Rectal smooth muscle tissue (tissue), 1 donor: ENCODE data around the gene ABL1.

Source experiments
- H3K27ac ChIP-seq: one replicate; pipeline ENCODE4 v1.7.0; 2013; ENCODE audit warnings: low read depth, low read length, inconsistent platforms
- H3K27me3 ChIP-seq: one replicate; pipeline ENCODE4 v1.7.0; 2013; ENCODE audit warnings: low read length; ENCODE audit not compliant: control insufficient read depth, insufficient read depth
- H3K36me3 ChIP-seq: one replicate; pipeline ENCODE4 v1.7.0; 2013; ENCODE audit warnings: low read length; ENCODE audit not compliant: control insufficient read depth, insufficient read depth
- H3K4me1 ChIP-seq: one replicate; pipeline ENCODE4 v1.7.0; 2013; ENCODE audit warnings: low read length; ENCODE audit not compliant: control insufficient read depth, insufficient read depth
- H3K4me3 ChIP-seq: one replicate; pipeline ENCODE4 v1.7.0; 2013; ENCODE audit warnings: low read length
- H3K9ac ChIP-seq: one replicate; pipeline ENCODE4 v1.7.0; 2013; ENCODE audit warnings: low read length

The ABL1 gene

DNA sequence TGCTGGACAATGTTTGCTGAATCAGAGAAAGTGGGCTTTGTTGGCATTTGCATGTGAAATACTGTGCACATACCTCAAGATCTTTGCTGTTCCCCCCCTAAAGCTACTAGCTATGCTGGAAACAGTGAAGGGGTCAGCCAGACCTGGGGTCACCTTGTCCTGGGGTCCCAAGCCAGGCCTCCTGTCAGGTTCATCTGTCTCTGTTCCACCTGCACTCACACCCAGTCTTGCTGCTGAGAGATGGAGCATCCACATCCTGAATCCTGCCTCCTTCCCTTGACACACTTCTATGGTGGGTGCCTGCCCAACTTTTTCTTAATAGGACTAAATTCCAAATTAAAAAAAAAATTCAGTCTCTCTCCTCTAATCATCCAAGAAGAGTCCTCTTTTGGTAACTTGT is 4.0 kb upstream of the ABL1 start:
- Histone ChIP-seq H3K4me1 (peaks cover 18% of the 10 kb centered on the region), H3K36me3 (no peaks in the 10 kb centered on the region), H3K9ac (no peak overlapping the region), H3K4me3 (no peak overlapping the region), H3K27me3 (no peaks in the 10 kb centered on the region), H3K27ac (no peak overlapping the region)

DNA sequence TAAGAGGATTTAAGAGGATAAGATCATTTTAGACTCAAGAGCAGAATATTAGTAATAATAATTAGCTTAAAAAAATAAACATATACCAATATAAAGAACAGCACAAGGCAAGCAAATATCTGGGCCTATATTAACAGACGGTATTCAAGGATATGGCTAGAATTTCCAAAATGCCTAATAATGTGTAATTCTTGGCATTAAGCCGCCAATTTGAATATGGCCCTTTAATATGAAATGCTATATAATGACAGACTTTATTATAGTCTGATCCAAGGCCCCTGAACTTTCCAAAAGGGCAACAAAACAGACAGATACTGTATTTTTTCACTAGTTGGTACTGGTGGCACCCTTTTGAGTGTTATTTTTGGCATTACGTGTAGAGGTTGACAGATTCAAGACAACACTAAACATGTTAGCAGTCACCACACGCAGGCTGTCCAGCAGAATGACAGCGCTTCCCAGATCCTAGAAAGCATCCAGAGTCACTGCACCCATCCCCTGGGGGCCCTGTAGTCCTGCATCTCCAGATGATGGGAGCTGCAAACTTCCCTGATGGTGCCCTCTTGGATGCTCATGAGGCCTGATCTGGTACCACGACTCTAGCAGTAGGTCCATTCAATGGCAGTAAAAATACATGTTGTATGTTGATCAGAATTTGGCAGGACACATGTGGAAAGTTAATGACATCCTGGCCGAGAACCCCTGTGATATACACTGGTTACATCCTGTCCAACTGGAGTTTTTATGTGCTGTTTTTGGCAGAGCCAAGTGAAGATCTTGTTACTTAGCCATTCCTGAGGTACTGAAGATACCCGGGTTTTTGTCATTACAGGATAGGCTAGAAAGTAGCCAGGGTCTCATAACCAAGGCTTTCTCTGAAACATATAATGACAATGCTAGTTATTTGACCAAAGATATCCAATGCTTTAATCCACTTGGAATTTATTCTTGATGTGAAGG is 1.7 kb upstream of the ABL1 start:
- H3K27me3 ChIP-seq: no peaks in the 10 kb centered on the region
- H3K9ac ChIP-seq: no peak overlapping the region
- no peak overlapping the region for H3K4me3 ChIP-seq
- peaks cover 31% of the 10 kb centered on the region for H3K4me1 ChIP-seq
- H3K36me3 ChIP-seq: no peaks in the 10 kb centered on the region
- peak overlapping the region; percentile 94 for H3K27ac ChIP-seq

DNA sequence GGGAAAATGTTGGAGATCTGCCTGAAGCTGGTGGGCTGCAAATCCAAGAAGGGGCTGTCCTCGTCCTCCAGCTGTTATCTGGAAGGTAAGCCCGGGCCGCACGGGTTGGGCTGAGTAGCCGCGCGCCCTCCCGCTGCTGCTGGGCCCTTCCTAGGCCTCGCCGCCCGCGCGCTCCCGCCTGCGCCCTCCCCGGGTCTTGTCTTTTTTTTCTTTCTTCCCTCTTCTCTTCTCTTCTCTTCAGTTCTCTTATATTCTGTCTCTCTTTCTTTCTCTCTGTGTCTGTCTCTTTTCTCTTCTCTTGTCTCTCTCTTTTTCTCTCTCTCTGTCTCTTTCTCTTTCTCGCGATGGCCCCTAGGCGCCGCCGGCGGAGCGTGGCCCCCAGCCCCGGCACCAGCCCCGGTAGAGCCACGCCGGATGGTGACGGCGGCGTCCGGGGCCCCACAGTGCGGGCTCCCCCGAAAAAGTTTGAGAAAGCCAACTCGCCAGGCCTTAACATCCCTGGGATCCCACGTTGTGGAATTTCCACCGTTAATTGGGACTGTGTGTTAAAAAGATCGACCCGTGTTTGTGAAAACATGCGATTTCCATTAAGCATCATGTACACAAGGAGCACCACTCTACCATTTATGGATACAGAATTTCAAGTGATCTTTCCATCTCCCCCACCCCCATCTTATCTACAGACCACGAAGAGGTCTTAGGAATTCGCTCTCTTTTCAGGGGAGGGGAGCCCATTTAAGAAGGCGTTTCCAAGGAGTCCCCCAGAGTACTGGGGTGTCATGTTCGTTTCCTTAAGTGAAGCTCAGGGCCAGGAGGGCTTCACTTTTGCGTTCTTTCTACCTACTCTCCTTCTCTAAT is 616 bp downstream of the ABL1 start:
- H3K4me1 ChIP-seq: peaks cover 43% of the 10 kb centered on the region

GRCh38 chr9:130837002-130837511 is 2.0 kb downstream of the ABL1 start:
- Histone ChIP-seq H3K9ac (no peak overlapping the region), H3K27ac (peak overlapping the region; percentile 97), H3K4me1 (peaks cover 45% of the 10 kb centered on the region), H3K36me3 (no peaks in the 10 kb centered on the region), H3K4me3 (peak overlapping the region; percentile 37), H3K27me3 (no peaks in the 10 kb centered on the region)

More for the DNA sequence above, 616 bp downstream of the ABL1 start:
- H3K36me3 ChIP-seq: no peaks in the 10 kb centered on the region
- H3K27ac ChIP-seq: peak overlapping the region; percentile 97
- H3K9ac ChIP-seq: peak overlapping the region; percentile 82
- H3K4me3 ChIP-seq: peak overlapping the region; percentile 86
- no peaks in the 10 kb centered on the region for H3K27me3 ChIP-seq

DNA sequence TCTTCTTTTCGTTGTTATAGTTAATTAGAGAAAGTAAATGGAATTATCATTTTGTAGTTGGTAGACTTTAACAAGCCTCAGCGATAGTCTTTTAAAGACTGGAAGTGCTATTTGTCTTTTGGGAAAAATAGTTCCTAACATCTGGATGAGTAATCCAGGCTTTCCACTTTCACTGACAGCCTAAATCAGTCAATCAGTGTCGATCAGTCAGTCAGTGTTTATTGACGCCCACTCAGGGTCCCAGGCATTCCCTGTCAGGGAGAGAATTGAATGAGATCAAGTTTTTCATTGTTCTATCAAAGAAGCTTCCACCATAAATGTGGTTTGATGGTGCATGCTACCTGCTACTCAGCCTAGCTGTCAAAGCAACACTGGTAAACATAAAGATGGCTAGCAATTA is 2.6 kb downstream of the ABL1 start:
- Histone ChIP-seq H3K9ac (no peak overlapping the region), H3K4me3 (peak overlapping the region; percentile 37), H3K4me1 (peaks cover 50% of the 10 kb centered on the region), H3K36me3 (no peaks in the 10 kb centered on the region), H3K27me3 (no peaks in the 10 kb centered on the region), H3K27ac (peak overlapping the region; percentile 55)

- peak overlapping the region; percentile 26 for H3K4me3 ChIP-seq
- H3K4me1 ChIP-seq: peaks cover 56% of the 10 kb centered on the region
- no peak overlapping the region for H3K9ac ChIP-seq
- peak overlapping the region; percentile 80 for H3K27ac ChIP-seq
- H3K36me3 ChIP-seq: no peaks in the 10 kb centered on the region
- H3K27me3 ChIP-seq: no peaks in the 10 kb centered on the region
These were observed 4.4 kb downstream of the ABL1 start for GRCh38 chr9:130839132-130840111.

DNA sequence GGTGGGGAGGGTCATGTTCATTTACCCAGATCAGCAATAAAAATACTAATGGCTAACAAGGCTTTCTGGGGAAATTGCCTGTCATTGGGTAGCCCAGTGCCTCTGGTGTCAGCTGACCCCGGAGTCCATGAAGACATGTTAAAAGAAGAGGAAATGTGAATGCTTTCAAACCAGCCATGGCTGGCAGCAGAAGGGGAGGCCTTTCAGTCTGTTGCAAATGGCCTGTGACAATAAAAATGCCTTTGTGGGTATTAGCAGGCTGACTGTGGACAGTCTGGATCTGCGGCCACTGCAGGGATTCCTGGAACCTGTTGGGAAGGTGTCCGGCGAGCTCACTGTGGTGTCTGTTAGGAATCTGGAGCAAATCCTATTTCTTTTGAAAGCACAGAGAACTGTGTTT is 7.5 kb downstream of the ABL1 start:
- peaks cover 76% of the 10 kb centered on the region for H3K4me1 ChIP-seq
- H3K9ac ChIP-seq: no peak overlapping the region
- H3K27ac ChIP-seq: peak overlapping the region; percentile 96

DNA sequence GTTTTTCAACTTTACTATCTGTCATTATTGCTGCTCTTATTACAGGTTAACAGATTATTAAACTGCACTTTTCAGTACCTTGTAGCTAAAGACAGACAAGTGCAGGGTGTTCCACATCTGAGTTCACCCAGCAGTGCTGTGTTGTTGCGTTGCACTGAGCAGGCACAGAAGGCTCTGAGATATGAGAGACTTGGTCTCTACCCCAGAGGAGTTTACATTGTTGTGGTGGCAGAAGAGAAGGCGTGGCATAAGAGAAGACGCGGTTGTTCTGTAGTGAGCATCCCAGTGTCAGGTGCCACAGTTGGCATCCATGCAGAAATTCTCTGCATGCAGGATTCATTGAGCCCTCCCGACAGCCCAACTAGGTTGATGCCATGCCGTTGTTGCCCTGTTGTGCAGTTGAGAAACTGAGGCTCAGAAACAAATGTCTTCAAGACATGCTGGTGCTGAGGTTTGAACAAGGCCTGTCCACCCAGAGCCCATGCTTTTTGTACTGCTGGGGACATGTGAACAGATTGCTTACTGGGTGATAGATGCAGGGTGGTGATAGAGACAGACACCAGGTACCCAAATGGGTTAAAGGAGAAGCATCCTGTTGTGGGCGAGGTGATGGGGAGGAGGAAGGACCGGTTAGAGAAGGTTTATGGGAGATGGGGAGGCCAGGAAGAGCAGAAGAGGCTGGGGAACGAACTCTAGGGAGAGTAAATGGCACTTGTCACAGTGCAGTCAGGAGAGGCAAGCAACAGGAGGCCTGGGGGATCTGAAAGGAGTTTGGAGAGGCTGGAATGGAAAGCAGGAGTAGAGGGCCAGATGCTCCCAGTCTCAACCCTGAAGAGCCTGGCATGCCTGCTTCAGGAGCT is 8.2 kb downstream of the ABL1 start:
- Histone ChIP-seq H3K9ac (no peak overlapping the region), H3K27ac (peak overlapping the region; percentile 96)

More for the DNA sequence above, 7.5 kb downstream of the ABL1 start:
- Histone ChIP-seq H3K4me3 (no peak overlapping the region), H3K36me3 (no peaks in the 10 kb centered on the region), H3K27me3 (no peaks in the 10 kb centered on the region)

GRCh38 chr9:130844044-130844451 is 9.0 kb downstream of the ABL1 start:
- Histone ChIP-seq H3K9ac (no peak overlapping the region), H3K27ac (peak overlapping the region; percentile 96), H3K36me3 (no peaks in the 10 kb centered on the region), H3K4me1 (peaks cover 77% of the 10 kb centered on the region), H3K4me3 (no peak overlapping the region), H3K27me3 (no peaks in the 10 kb centered on the region)

More for the DNA sequence above, 8.2 kb downstream of the ABL1 start:
- no peaks in the 10 kb centered on the region for H3K27me3 ChIP-seq
- H3K4me3 ChIP-seq: no peak overlapping the region
- peaks cover 75% of the 10 kb centered on the region for H3K4me1 ChIP-seq
- no peaks in the 10 kb centered on the region for H3K36me3 ChIP-seq

DNA sequence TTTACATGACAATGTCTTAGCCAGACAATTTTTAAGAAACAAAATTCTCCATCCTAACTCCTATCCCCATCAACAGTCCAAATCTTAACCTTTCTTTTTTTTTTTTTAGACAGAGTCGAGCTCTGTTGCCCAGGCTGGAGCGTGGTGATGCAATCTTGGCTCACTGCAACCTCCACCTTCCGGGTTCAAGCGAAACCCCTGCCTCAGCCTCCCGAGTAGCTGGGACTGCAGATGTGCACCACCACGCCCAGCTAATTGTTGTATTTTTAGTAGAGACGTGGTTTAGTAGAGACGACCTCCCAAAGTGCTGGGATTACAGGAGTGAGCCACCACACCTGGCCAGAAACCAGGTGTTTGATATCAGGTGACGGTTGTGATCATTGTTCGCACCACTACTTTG is 10.2 kb downstream of the ABL1 start:
- no peaks in the 10 kb centered on the region for H3K27me3 ChIP-seq
- no peaks in the 10 kb centered on the region for H3K36me3 ChIP-seq
- peak overlapping the region; percentile 96 for H3K27ac ChIP-seq
- peaks cover 73% of the 10 kb centered on the region for H3K4me1 ChIP-seq
- H3K4me3 ChIP-seq: no peak overlapping the region
- no peak overlapping the region for H3K9ac ChIP-seq
